K562 (cell line): Measurements from ENCODE around the gene BMPER. TPM values are rescaled to one million over a fixed set of nuclear protein-coding genes. Genes with fewer than 3 reads are reported as not detected.

Experiments
- ATAC-seq: fragments of 200-7000 bp; cut with Tn5 transposase; 3 replicates; pipeline ENCODE4 v1.9.1; 2020; ENCODE audit warnings: moderate library complexity
- BruUV-seq: library from RNA; stranded (reverse); fragments of 400-500 nt; replicated peaks from 2 replicates; lab custom pipeline; 2021; lab: Mats Ljungman, UMichigan
- CTCF ChIA-PET: fragments of 300-600 bp; formaldehyde crosslinking; extraction: SDS; loops from one replicate; lab custom pipeline; 2021; ENCODE audit warnings: low intra/inter-chr PET ratio; lab: Yijun Ruan, JAX
- POLR2A ChIA-PET: fragments of 300-600, 350-650 bp; sonication (Branson Sonifier 250); formaldehyde crosslinking; extraction: SDS; loops from one replicate; lab custom pipeline; 2021; ENCODE audit warnings: antibody characterized with exemption, inconsistent platforms; lab: Yijun Ruan, JAX
- DNase-seq, 4 experiments: peaks; one replicate each; pipeline versions ENCODE4 v3.0.0 to v3.0.0-alpha.2; 2011 to 2018; ENCODE audit warnings: low spot score in 3 of 4, mixed read lengths in 3 of 4; ENCODE audit errors: extremely low read depth in 1 of 4
- FAIRE-seq: peaks from 2 replicates; lab custom pipeline; 2011; peaks lifted over from hg19 to GRCh38; lab: Jason Lieb, UNC
- H2AFZ ChIP-seq: 2 replicates; pipeline ENCODE4 v1.6.0; 2011; ENCODE audit warnings: low read depth, low read length, control low read depth, inconsistent platforms
- H3K27ac ChIP-seq: fragments of 200-600 bp; 3 replicates; pipeline ENCODE4 v1.8.0; 2011; ENCODE audit warnings: low read depth, mild to moderate bottlenecking, control low read depth, inconsistent platforms, low read length, moderate library complexity, mixed read lengths; ENCODE audit errors: extremely low read depth
- H3K27me3 ChIP-seq, 2 experiments: fragments of 300-600 bp in 1 of 2; 2 replicates in 1 of 2; 3 replicates in 1 of 2; pipeline versions ENCODE4 v1.6.0 to v1.8.0; 2011; ENCODE audit warnings: inconsistent platforms in 2 of 2, low read length in 2 of 2, mild to moderate bottlenecking in 1 of 2, mixed read lengths in 1 of 2, moderate library complexity in 1 of 2; ENCODE audit not compliant: control insufficient read depth in 2 of 2, insufficient read depth in 2 of 2
- H3K36me3 ChIP-seq: fragments of 300-600 bp; 3 replicates; pipeline ENCODE4 v1.8.0; 2011; ENCODE audit warnings: mild to moderate bottlenecking, low read length, inconsistent platforms; ENCODE audit not compliant: control insufficient read depth, insufficient read depth
- H3K4me1 ChIP-seq, 2 experiments: fragments of 200-600 bp in 1 of 2; replicated peaks in 1 of 2; 2 replicates in 1 of 2; 3 replicates in 1 of 2; pipeline versions ENCODE4 v1.5.1 to v1.8.0; 2011; ENCODE audit warnings: inconsistent platforms in 2 of 2, low read length in 2 of 2, mild to moderate bottlenecking in 1 of 2, mixed read lengths in 1 of 2, moderate library complexity in 1 of 2; ENCODE audit not compliant: control insufficient read depth in 2 of 2, insufficient read depth in 2 of 2
- H3K4me2 ChIP-seq: 2 replicates; pipeline ENCODE4 v1.6.1; 2011; ENCODE audit warnings: low read length, control low read depth, inconsistent platforms, mixed read lengths; ENCODE audit not compliant: insufficient read depth
- H3K4me3 ChIP-seq: fragments of 200-600 bp; sonication (generic), shearing (Covaris generic); 2 replicates; pipeline ENCODE4 v1.5.1; 2016; ENCODE audit warnings: control low read depth, inconsistent platforms
- H3K79me2 ChIP-seq: fragments of 200-600 bp; 3 replicates; pipeline ENCODE4 v1.8.0; 2011; ENCODE audit warnings: low read length, inconsistent platforms; ENCODE audit not compliant: control insufficient read depth, insufficient read depth
- H3K9ac ChIP-seq, 2 experiments: 2 replicates each; pipeline versions ENCODE4 v1.6.0 to v1.6.1; 2011; ENCODE audit warnings: low read depth in 2 of 2, low read length in 2 of 2, control low read depth in 1 of 2, inconsistent platforms in 1 of 2, mild to moderate bottlenecking in 1 of 2, mixed read lengths in 1 of 2; ENCODE audit not compliant: insufficient read depth in 1 of 2
- H3K9me1 ChIP-seq: one replicate; pipeline ENCODE4 v1.6.0; 2011; ENCODE audit warnings: inconsistent platforms, mild to moderate bottlenecking, low read length, moderate library complexity; ENCODE audit not compliant: control insufficient read depth, insufficient read depth
- H3K9me3 ChIP-seq: replicated peaks from 2 replicates; pipeline ENCODE4 v1.5.1; 2011; ENCODE audit warnings: low read depth, low read length, inconsistent platforms; ENCODE audit not compliant: control insufficient read depth, insufficient read depth
- H4K20me1 ChIP-seq: replicated peaks from 2 replicates; pipeline ENCODE4 v1.6.1; 2011; ENCODE audit warnings: low read length, inconsistent platforms, mixed read lengths; ENCODE audit not compliant: control insufficient read depth, insufficient read depth
- CBX8 ChIP-seq: fragments of 200-600 bp; sonication (generic); IDR thresholded peaks from 2 replicates; pipeline ENCODE4 v1.6.1; 2012; ENCODE audit warnings: borderline replicate concordance, mixed run types, low read depth, mild to moderate bottlenecking, moderate library complexity, mixed read lengths, low read length, control low read depth, inconsistent platforms; ENCODE audit not compliant: poor library complexity, severe bottlenecking; ENCODE audit errors: extremely low read depth
- ETV1 ChIP-seq: fragments of 450-650 bp; conservative IDR thresholded peaks from 2 replicates; pipeline ENCODE4 v1.6.1; 2016; ENCODE audit warnings: missing genetic modification characterization, control low read depth, low read depth, missing compliant biosample characterization
- GATA2 ChIP-seq: sonication (generic); formaldehyde crosslinking; IDR thresholded peaks from 2 replicates; pipeline ENCODE4 v1.4.0; 2020; ENCODE audit warnings: mild to moderate bottlenecking, missing genetic modification reagents
- GATAD2B ChIP-seq: fragments of 450-650 bp; IDR thresholded peaks from 2 replicates; pipeline ENCODE4 v1.6.1; 2017; ENCODE audit warnings: mild to moderate bottlenecking, borderline replicate concordance
- MECOM ChIP-seq: fragments of 250-450 bp; sonication (Bioruptor Pico); IDR thresholded peaks from 2 replicates; pipeline ENCODE4 v1.8.0; 2022; ENCODE audit warnings: inconsistent platforms
- ZFP1 ChIP-seq: fragments of 450-650 bp; formaldehyde crosslinking; IDR thresholded peaks from 2 replicates; pipeline ENCODE4 v1.4.0; 2020; ENCODE audit warnings: mild to moderate bottlenecking, mixed read lengths
- ZNF23 ChIP-seq: fragments of 250-450 bp; sonication (Bioruptor Pico); IDR thresholded peaks from 2 replicates; pipeline ENCODE4 v1.4.0; 2020; ENCODE audit warnings: mild to moderate bottlenecking
- ZNF239 ChIP-seq: fragments of 250-450 bp; sonication (Bioruptor Pico); IDR thresholded peaks from 2 replicates; pipeline ENCODE4 v1.4.0; 2020; ENCODE audit warnings: mild to moderate bottlenecking
- WGBS: fragments of 100-300 bp; shearing (Covaris generic); methylation state at CpG from one replicate; pipeline ENCODE4 v1.1.6; 2016; ENCODE audit warnings: low coverage, mixed read lengths; ENCODE audit not compliant: insufficient coverage; ENCODE audit errors: missing lambda C conversion rate; 5-methylcytosine and 5-hydroxymethylcytosine counted together
- in situ Hi-C: fragments of 300-500 bp; cut with MboI; formaldehyde crosslinking; loops from 4 replicates; pipeline ENCODE4 v1.15.0; 2018; ENCODE audit warnings: inconsistent platforms, mixed read lengths
- intact Hi-C: fragments of 100-400 bp; cut with micrococcal nuclease; formaldehyde crosslinking; loops from 2 replicates; pipeline ENCODE4 v1.14.2; 2022
- polyA plus RNA-seq, 8 experiments: library from polyadenylated mRNA; depleted of rRNA in 4 of 8; stranded (reverse) in 5 of 8; unstranded in 3 of 8; fragments of >200 nt; fragmentation: Nextera tagmentation in 2 of 8; fragmentation: Illumina TruSeq in 1 of 8; extraction: Ambion mirVana in 2 of 8; extraction: Trizol in 1 of 8; gene quantifications; 2 replicates each; pipeline versions ENCODE4 v1.2.1 to v1.2.3, GENCODE V29; 2011 to 2014; ENCODE audit warnings: inconsistent platforms in 1 of 8, missing spikeins in 1 of 8
- total RNA-seq, 7 experiments: library from RNA; depleted of rRNA in 6 of 7; stranded (reverse); fragments of >200 nt in 6 of 7; fragmentation: Illumina TruSeq in 2 of 7; extraction: Trizol in 2 of 7; gene quantifications; 2 replicates each; pipeline versions ENCODE4 v1.2.1 to v1.2.3, GENCODE V29; 2011 to 2021; ENCODE audit warnings: low replicate concordance in 1 of 7

The BMPER gene
- total and polyA plus RNA-seq, 9 of the 15 experiments (the other 6 are each of a cell fraction or from before 2014, with no cell fraction given), result not detected

DNA sequence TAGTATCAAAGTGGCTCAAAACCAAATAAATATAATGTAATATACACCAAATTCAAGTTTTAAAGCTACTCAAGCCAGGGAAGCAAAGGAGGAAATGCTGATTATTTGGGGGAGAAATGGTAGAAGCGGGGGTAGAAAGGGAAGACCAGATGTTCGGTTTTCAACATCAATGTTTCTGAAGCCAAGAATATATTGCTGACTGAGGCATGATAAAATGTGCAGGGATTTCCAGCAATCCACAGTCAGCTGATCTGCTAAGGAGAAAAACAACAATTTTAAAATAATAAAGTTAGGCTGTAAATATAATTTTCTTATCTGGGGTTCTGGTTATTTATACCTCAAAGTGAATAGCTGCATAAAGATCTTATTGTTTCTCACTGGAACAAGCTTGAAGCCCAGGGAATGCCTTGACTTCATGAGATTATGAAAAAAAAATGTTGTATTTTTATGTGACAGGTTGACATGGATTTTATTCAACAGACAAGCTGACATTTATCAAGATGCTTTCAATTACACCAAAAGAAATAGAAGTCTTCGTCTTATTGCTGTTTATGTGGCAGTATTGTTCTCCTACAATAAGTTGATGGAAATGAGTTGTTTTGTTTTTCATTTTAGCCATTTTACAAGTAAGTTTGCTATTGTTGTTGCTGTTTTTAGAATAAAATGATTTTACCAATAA is 28.6 kb upstream of the BMPER start:
- FAIRE-seq (no peak), DNase-seq (no peak), ATAC-seq (no peak)
- intact Hi-C loops (no loop called here), in situ Hi-C loops (no loop called here)
- no peak overlapping the region for H3K9ac ChIP-seq
- POLR2A ChIA-PET, result no interaction called here
- CTCF ChIA-PET, result no interaction called here
- no peaks in the 10 kb centered on the region for H3K9me3 ChIP-seq
- H3K4me1 ChIP-seq, result no peaks in the 10 kb centered on the region
- 0% methylated on average over 3 of the region's 3 CpGs for WGBS
- H4K20me1 ChIP-seq, result no peaks in the 10 kb centered on the region
- TF ChIP-seq ZNF239 (CRISPR knock-in tag), result no peak
- no peak for TF ChIP-seq GATA2 (CRISPR knock-in tag)
- no peak for TF ChIP-seq GATAD2B
- no peak for TF ChIP-seq MECOM (CRISPR knock-in tag)
- no peak overlapping the region for H3K4me3 ChIP-seq
- no peak overlapping the region for H3K4me2 ChIP-seq
- H3K9me1 ChIP-seq, result no peaks in the 10 kb centered on the region
- BruUV-seq, result no TSS peak
- H3K27me3 ChIP-seq, result no peaks in the 10 kb centered on the region
- H3K36me3 ChIP-seq, result no peaks in the 10 kb centered on the region
- H3K27ac ChIP-seq, result no peak overlapping the region
- H2AFZ ChIP-seq, result no peak overlapping the region
- no peaks in the 10 kb centered on the region for H3K79me2 ChIP-seq

DNA sequence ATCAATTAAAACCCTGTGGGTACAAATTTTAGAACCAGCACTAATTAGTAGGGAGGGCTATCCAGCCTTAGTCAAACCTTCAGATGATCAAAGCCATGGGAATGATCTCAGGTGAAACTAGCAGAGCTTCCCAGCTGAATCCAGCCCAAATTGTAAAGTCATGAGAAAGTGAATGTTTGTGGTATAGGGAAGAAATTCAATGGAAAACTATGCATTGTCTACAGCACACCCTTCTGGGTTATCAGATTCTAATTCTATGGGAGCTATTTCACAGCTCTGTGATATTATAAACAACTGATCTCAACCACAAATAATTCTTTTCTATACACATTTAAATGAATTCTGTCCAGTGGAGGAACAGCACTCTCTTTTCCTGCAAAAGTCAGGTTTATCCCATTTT is 24.6 kb upstream of the BMPER start:
- no peak for DNase-seq
- POLR2A ChIA-PET, result no interaction called here
- Histone ChIP-seq H4K20me1 (no peaks in the 10 kb centered on the region; the same call in 1 of the 2 replicates), H3K79me2 (no peaks in the 10 kb centered on the region), H3K4me2 (no peak overlapping the region), H3K27ac (no peak overlapping the region), H3K36me3 (no peaks in the 10 kb centered on the region), H3K27me3 (no peaks in the 10 kb centered on the region), H3K9me3 (no peaks in the 10 kb centered on the region), H3K9ac (no peak overlapping the region), H3K4me3 (no peak overlapping the region), H3K9me1 (no peaks in the 10 kb centered on the region), H2AFZ (no peak overlapping the region), H3K4me1 (no peaks in the 10 kb centered on the region)
- BruUV-seq, result no TSS peak
- FAIRE-seq, result no peak
- CTCF ChIA-PET, result no interaction called here
- in situ Hi-C loops, result no loop called here
- no peak for ATAC-seq
- no peak for TF ChIP-seq ETV1 (tag)
- no peak for TF ChIP-seq ZNF23 (CRISPR knock-in tag)
- TF ChIP-seq CBX8, result no peak
- TF ChIP-seq ZFP1 (CRISPR knock-in tag), result no peak
- intact Hi-C loops, result no loop called here
